ENCODE data around the gene KCNJ6. TPM values are rescaled to one million over a fixed set of nuclear protein-coding genes. Genes with fewer than 3 reads are reported as not detected.
A peak's percentile ranks its signal among the peaks of the same experiment; 100 is the strongest.
"Not testable (repeated sequence)": the region's sequence is repeated elsewhere in the genome, so short reads cannot be mapped to it uniquely, and the experiment has no call there.

The KCNJ6 gene
- total RNA-seq, 1 experiment from 2014 or later = not detected

- intact Hi-C loops (cut with micrococcal nuclease; ENCODE audit: unreplicated experiment) = no loop called here
- Histone ChIP-seq H3K27me3 (ENCODE audit: control insufficient read depth, insufficient read depth, low read length) (no peaks in the 10 kb centered on the region), H3K27ac (ENCODE audit: low read length) (no peak overlapping the region), H3K36me3 (ENCODE audit: control insufficient read depth, insufficient read depth, low read length) (no peaks in the 10 kb centered on the region), H3K9me3 (ENCODE audit: control insufficient read depth, insufficient read depth, low read depth, low read length) (no peaks in the 10 kb centered on the region), H3K4me3 (ENCODE audit: low read depth in 2 of 2, low read length in 2 of 2) (no peak overlapping the region), H3K4me1 (ENCODE audit: control insufficient read depth, insufficient read depth, low read length) (peaks cover 6% of the 10 kb centered on the region; the same call in 1 of the 2 replicates)
- ATAC-seq (no peak), DNase-seq (ENCODE audit: low read depth, low spot score) (no peak)
- no TSS peak for BruUV-seq (replicated peaks)
- ChIA-PET POLR2A (no interaction called here), CTCF (no interaction called here)
- in situ Hi-C loops (cut with HindIII; ENCODE audit: low pct_unique_long_range_greater_than_20kb, low sequenced_read_pairs) = no loop called here
- TF ChIP-seq REST (IDR thresholded peaks at IDR 0.05; ENCODE audit: insufficient read depth in 1 of 2, low read depth in 2 of 2, low read length in 1 of 2) (no peak), TCF7L2 (IDR thresholded peaks at IDR 0.05; ENCODE audit: low read depth, low read length) (no peak), SIN3A (IDR thresholded peaks at IDR 0.05; ENCODE audit: borderline replicate concordance, insufficient read depth, low read depth, low read length) (no peak), POLR2AphosphoS5 (IDR thresholded peaks at IDR 0.05; ENCODE audit: low read depth, low read length) (no peak)
- TF ChIP-seq, protein P1, sequence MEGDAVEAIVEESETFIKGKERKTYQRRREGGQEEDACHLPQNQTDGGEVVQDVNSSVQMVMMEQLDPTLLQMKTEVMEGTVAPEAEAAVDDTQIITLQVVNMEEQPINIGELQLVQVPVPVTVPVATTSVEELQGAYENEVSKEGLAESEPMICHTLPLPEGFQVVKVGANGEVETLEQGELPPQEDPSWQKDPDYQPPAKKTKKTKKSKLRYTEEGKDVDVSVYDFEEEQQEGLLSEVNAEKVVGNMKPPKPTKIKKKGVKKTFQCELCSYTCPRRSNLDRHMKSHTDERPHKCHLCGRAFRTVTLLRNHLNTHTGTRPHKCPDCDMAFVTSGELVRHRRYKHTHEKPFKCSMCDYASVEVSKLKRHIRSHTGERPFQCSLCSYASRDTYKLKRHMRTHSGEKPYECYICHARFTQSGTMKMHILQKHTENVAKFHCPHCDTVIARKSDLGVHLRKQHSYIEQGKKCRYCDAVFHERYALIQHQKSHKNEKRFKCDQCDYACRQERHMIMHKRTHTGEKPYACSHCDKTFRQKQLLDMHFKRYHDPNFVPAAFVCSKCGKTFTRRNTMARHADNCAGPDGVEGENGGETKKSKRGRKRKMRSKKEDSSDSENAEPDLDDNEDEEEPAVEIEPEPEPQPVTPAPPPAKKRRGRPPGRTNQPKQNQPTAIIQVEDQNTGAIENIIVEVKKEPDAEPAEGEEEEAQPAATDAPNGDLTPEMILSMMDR (IDR thresholded peaks at IDR 0.05) = no peak
Observed at GRCh38 chr21:37644636-37645035, 271.6 kb downstream of the KCNJ6 start.

- DNase-seq (ENCODE audit: low read depth, low spot score); H3K4me3 ChIP-seq (ENCODE audit: low read depth in 2 of 2, low read length in 2 of 2); H3K27me3 ChIP-seq (ENCODE audit: control insufficient read depth, insufficient read depth, low read length); H3K4me1 ChIP-seq (ENCODE audit: control insufficient read depth, insufficient read depth, low read length); POLR2A ChIA-PET; intact Hi-C loops (cut with micrococcal nuclease; ENCODE audit: unreplicated experiment); in situ Hi-C loops (cut with HindIII; ENCODE audit: low pct_unique_long_range_greater_than_20kb, low sequenced_read_pairs); ATAC-seq; H3K27ac ChIP-seq (ENCODE audit: low read length); CTCF ChIA-PET; BruUV-seq (replicated peaks); H3K9me3 ChIP-seq (ENCODE audit: control insufficient read depth, insufficient read depth, low read depth, low read length); H3K36me3 ChIP-seq (ENCODE audit: control insufficient read depth, insufficient read depth, low read length): not testable (repeated sequence)
Observed at GRCh38 chr21:37643862-37644261, 272.4 kb downstream of the KCNJ6 start.

- intact Hi-C loops (cut with micrococcal nuclease; ENCODE audit: unreplicated experiment) (no loop called here), in situ Hi-C loops (cut with HindIII; ENCODE audit: low pct_unique_long_range_greater_than_20kb, low sequenced_read_pairs) (no loop called here)
- Histone ChIP-seq H3K9me3 (ENCODE audit: control insufficient read depth, insufficient read depth, low read depth, low read length) (no peaks in the 10 kb centered on the region), H3K27ac (ENCODE audit: low read length) (0 out of 2 replicates have a peak overlapping the region, but pooled peaks have one; percentile 34), H3K27me3 (ENCODE audit: control insufficient read depth, insufficient read depth, low read length) (no peaks in the 10 kb centered on the region), H3K36me3 (ENCODE audit: control insufficient read depth, insufficient read depth, low read length) (no peaks in the 10 kb centered on the region), H3K4me1 (ENCODE audit: control insufficient read depth, insufficient read depth, low read length) (peaks cover 6% of the 10 kb centered on the region; the same call in 1 of the 2 replicates), H3K4me3 (ENCODE audit: low read depth in 2 of 2, low read length in 2 of 2) (no peak overlapping the region)
- no TSS peak for BruUV-seq (replicated peaks)
- no peak for TF ChIP-seq TCF7L2 (IDR thresholded peaks at IDR 0.05; ENCODE audit: low read depth, low read length)
- no peak for TF ChIP-seq REST (IDR thresholded peaks at IDR 0.05; ENCODE audit: insufficient read depth in 1 of 2, low read depth in 2 of 2, low read length in 1 of 2)
- TF ChIP-seq POLR2AphosphoS5 (IDR thresholded peaks at IDR 0.05; ENCODE audit: low read depth, low read length) = no peak
- no peak for TF ChIP-seq SIN3A (IDR thresholded peaks at IDR 0.05; ENCODE audit: borderline replicate concordance, insufficient read depth, low read depth, low read length)
- TF ChIP-seq, protein P1 (IDR thresholded peaks at IDR 0.05) = peak; percentile 43
- ChIA-PET POLR2A (no interaction called here), CTCF (no interaction called here)
- DNase-seq (ENCODE audit: low read depth, low spot score) = no peak
- ATAC-seq = no peak
Observed at GRCh38 chr21:37642493-37642892, 273.8 kb downstream of the KCNJ6 start.
